Measurements from ENCODE around the gene MGAT1.

DNA sequence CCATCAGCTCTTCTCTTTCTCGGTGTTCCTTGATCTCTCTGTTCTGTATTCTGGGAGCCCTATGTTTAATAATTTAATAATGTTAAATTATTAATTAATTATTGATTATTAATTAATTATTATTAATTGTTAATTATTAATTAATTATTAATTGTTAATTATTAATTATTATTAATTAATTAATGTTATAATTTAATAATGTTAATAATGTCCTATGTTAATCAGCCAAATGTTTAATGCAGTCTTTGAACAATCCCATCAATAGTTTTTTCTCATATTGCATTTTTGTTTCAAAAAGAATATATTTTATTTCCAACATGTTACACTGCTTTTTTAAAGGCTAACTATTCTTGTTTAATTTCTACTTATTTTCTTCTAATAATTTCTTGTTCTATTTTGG lies 26.2 kb downstream of the MGAT1 start:
- TF ChIP-seq POLR2A (IDR thresholded peaks at IDR 0.05; ENCODE audit: low read depth, low read length) (no peak), TAF1 (IDR thresholded peaks at IDR 0.05; ENCODE audit: low read depth, low read length) (no peak), POLR2AphosphoS5 (IDR thresholded peaks at IDR 0.05; ENCODE audit: low read depth, low read length) (no peak), SPI1 (IDR thresholded peaks at IDR 0.05; ENCODE audit: low read depth, low read length) (no peak)
